Measurements from ENCODE around the gene LAMP1. TPM values are rescaled to one million over a fixed set of nuclear protein-coding genes. Genes with fewer than 3 reads are reported as not detected.

LAMP1 gene
- total and polyA plus RNA-seq, 2 of the 4 experiments (the other 2 are of a cell fraction) = 60.6 to 229 TPM

DNA sequence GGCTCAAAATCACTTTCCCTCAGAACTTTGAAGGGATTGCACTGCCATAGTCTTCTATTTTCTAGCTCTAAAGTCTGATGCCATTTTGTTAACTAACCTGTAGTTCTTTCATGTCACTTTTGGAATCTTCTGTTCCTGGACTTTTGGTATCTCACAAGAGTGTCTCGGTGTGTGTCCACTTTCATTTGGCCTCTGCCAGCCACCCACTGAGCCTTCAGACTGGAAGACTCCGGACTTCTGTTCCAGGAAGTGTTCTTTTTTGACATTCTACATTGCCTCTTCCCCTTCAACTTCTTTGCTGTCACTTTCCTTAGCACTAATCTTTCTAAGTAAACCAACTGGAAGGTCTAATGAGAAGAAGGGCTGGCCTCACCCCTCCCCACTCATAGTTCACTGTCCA, 25.0 kb upstream of the LAMP1 start:
- no peak overlapping the region for H4K91ac ChIP-seq (ENCODE audit: insufficient read depth, low read depth, low read length)
- H3K14ac ChIP-seq (replicated peaks; ENCODE audit: low read depth, low read length) = no peak overlapping the region
- H4K5ac ChIP-seq (ENCODE audit: low read depth, low read length) = no peak overlapping the region
- no peaks in the 10 kb centered on the region for H3K9me1 ChIP-seq (ENCODE audit: insufficient read depth, low read length)
- DNase-seq (no peak), ATAC-seq (ENCODE audit: low read depth) (no peak)
- intact Hi-C loops (cut with micrococcal nuclease) = no loop called here
- no peak for TF ChIP-seq RCOR1 (IDR thresholded peaks at IDR 0.05; ENCODE audit: insufficient replicate concordance, low read length)
- no peak for TF ChIP-seq RAD21 (IDR thresholded peaks at IDR 0.05; ENCODE audit: low read length)
- no peak for TF ChIP-seq MAZ (IDR thresholded peaks at IDR 0.05; ENCODE audit: borderline replicate concordance, low read depth, low read length)
- TF ChIP-seq, protein P1, sequence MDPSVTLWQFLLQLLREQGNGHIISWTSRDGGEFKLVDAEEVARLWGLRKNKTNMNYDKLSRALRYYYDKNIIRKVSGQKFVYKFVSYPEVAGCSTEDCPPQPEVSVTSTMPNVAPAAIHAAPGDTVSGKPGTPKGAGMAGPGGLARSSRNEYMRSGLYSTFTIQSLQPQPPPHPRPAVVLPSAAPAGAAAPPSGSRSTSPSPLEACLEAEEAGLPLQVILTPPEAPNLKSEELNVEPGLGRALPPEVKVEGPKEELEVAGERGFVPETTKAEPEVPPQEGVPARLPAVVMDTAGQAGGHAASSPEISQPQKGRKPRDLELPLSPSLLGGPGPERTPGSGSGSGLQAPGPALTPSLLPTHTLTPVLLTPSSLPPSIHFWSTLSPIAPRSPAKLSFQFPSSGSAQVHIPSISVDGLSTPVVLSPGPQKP (IDR thresholded peaks at IDR 0.05; ENCODE audit: borderline replicate concordance, low read depth, low read length) = no peak
- no peak for TF ChIP-seq FOS (IDR thresholded peaks at IDR 0.05; ENCODE audit: low read depth, low read length)
- TF ChIP-seq RFX5 (IDR thresholded peaks at IDR 0.05; ENCODE audit: low read depth, low read length) = no peak
- TF ChIP-seq POLR2A (IDR thresholded peaks at IDR 0.05; ENCODE audit: low read depth, low read length) = no peak
- TF ChIP-seq BHLHE40 (IDR thresholded peaks at IDR 0.05; ENCODE audit: low read depth, low read length) = no peak
- no peak for TF ChIP-seq NFE2L2 (IDR thresholded peaks at IDR 0.05; ENCODE audit: low read depth, low read length)
- no peak for TF ChIP-seq CHD1 (IDR thresholded peaks at IDR 0.05; ENCODE audit: low read depth, low read length)
- no peak for TF ChIP-seq CEBPB (IDR thresholded peaks at IDR 0.05; ENCODE audit: low read depth, low read length)
- TF ChIP-seq, protein P2, sequence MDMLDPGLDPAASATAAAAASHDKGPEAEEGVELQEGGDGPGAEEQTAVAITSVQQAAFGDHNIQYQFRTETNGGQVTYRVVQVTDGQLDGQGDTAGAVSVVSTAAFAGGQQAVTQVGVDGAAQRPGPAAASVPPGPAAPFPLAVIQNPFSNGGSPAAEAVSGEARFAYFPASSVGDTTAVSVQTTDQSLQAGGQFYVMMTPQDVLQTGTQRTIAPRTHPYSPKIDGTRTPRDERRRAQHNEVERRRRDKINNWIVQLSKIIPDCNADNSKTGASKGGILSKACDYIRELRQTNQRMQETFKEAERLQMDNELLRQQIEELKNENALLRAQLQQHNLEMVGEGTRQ (IDR thresholded peaks at IDR 0.05; ENCODE audit: low read depth, low read length) = no peak
- TF ChIP-seq MAFK (IDR thresholded peaks at IDR 0.05; ENCODE audit: low read depth, low read length) = no peak
- no peak overlapping the region for H3K4ac ChIP-seq (ENCODE audit: low read depth, low read length)
- dilution Hi-C loops (cut with HindIII; ENCODE audit: low sequenced_read_pairs, unreplicated experiment) = no loop called here
- peaks cover 3% of the 10 kb centered on the region for H3K4me1 ChIP-seq (ENCODE audit: control insufficient read depth, insufficient read depth, low read length)
- no peak overlapping the region for H3K9ac ChIP-seq (ENCODE audit: low read depth, low read length)
- H2AK9ac ChIP-seq (replicated peaks; ENCODE audit: low read depth, low read length, poor library complexity) = no peak overlapping the region
- H3K56ac ChIP-seq (ENCODE audit: extremely low read depth, insufficient read depth, low read length) = no peak overlapping the region
- 80% methylated on average over 1 of the region's 2 CpGs; no CpG with 5 or more reads in 1 of the 2 experiments for WGBS, 2 experiments (ENCODE audit: extremely low coverage in 2 of 2, insufficient read length in 1 of 2)
- H3K23ac ChIP-seq (ENCODE audit: low read depth, low read length) = no peak overlapping the region
- no peak overlapping the region for H2BK120ac ChIP-seq (ENCODE audit: low read depth, low read length)
- POLR2A ChIA-PET (ENCODE audit: unreplicated experiment) = no interaction called here
- no peak overlapping the region for H3K27ac ChIP-seq (ENCODE audit: insufficient read depth, low read length)
- H2BK15ac ChIP-seq (ENCODE audit: low read depth, low read length) = no peak overlapping the region
- H2BK5ac ChIP-seq (ENCODE audit: low read depth, low read length, poor library complexity, severe bottlenecking) = no peak overlapping the region
- H4K8ac ChIP-seq (ENCODE audit: low read depth in 2 of 2, low read length in 2 of 2) = no peak overlapping the region
- H3K36me3 ChIP-seq (ENCODE audit: control insufficient read depth, insufficient read depth, low read length) = no peaks in the 10 kb centered on the region; the same call in 1 of the 2 replicates
- no TSS peak for BruUV-seq (replicated peaks)
- H2AK5ac ChIP-seq (ENCODE audit: low read depth, low read length) = no peak overlapping the region
- H3K4me2 ChIP-seq (ENCODE audit: low read depth, low read length) = no peak overlapping the region
- H2BK20ac ChIP-seq (ENCODE audit: low read depth, low read length) = no peak overlapping the region
- CTCF ChIA-PET = no interaction called here
- no peaks in the 10 kb centered on the region for H3K9me3 ChIP-seq (ENCODE audit: control insufficient read depth, insufficient read depth, low read length)
- H3K79me1 ChIP-seq (ENCODE audit: low read depth in 1 of 2, low read length in 2 of 2) = no peaks in the 10 kb centered on the region; a peak in 1 of 4 replicates
- no peaks in the 10 kb centered on the region for H3K27me3 ChIP-seq (ENCODE audit: control insufficient read depth, insufficient read depth, low read length)
- H4K20me1 ChIP-seq (ENCODE audit: insufficient read depth, low read length) = no peaks in the 10 kb centered on the region
- no peak overlapping the region for H2AFZ ChIP-seq (replicated peaks; ENCODE audit: low read length, poor library complexity)
- in situ Hi-C loops (cut with MboI; ENCODE audit: low sequenced_read_pairs) = no loop called here
- no peak overlapping the region for H3K18ac ChIP-seq (ENCODE audit: low read depth, low read length)
- H3K4me3 ChIP-seq (ENCODE audit: insufficient read depth, low read depth, low read length) = no peak overlapping the region
